GM12875 (cell line): Measurements from ENCODE around the gene TRMT11.

Experiments
- H3K4me3 ChIP-seq: one replicate; pipeline ENCODE4 v1.5.1; 2011; ENCODE audit warnings: low read depth, low read length, control low read depth
- TF ChIP-seq, protein P1 (sequence below): IDR thresholded peaks from 2 replicates; pipeline ENCODE4 v1.5.1; 2011; ENCODE audit warnings: low read depth, mild to moderate bottlenecking, control low read depth, inconsistent platforms, low read length, moderate library complexity, borderline replicate concordance; ENCODE audit not compliant: insufficient read depth

TRMT11 gene

DNA sequence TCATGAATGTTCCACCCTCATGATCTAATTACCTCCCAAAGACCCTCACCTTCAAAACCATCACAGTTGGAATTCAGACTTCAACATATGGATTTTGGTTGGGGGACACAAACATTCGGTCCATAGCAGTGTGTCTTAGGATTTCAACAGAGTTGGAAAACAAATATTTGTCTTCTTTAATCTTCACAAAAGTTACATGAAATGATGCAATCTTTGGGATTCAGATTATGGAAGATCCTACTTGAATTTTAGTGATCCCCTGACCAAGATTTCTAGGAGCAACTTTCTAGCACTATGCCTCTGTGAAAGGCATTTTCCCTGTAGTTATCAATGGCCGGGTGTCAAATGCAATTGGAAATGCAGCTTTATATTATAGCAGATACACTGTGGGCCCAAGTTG lies 86.5 kb downstream of the TRMT11 start:
- TF ChIP-seq, protein P1, sequence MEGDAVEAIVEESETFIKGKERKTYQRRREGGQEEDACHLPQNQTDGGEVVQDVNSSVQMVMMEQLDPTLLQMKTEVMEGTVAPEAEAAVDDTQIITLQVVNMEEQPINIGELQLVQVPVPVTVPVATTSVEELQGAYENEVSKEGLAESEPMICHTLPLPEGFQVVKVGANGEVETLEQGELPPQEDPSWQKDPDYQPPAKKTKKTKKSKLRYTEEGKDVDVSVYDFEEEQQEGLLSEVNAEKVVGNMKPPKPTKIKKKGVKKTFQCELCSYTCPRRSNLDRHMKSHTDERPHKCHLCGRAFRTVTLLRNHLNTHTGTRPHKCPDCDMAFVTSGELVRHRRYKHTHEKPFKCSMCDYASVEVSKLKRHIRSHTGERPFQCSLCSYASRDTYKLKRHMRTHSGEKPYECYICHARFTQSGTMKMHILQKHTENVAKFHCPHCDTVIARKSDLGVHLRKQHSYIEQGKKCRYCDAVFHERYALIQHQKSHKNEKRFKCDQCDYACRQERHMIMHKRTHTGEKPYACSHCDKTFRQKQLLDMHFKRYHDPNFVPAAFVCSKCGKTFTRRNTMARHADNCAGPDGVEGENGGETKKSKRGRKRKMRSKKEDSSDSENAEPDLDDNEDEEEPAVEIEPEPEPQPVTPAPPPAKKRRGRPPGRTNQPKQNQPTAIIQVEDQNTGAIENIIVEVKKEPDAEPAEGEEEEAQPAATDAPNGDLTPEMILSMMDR: no peak
- no peak overlapping the region for H3K4me3 ChIP-seq

DNA sequence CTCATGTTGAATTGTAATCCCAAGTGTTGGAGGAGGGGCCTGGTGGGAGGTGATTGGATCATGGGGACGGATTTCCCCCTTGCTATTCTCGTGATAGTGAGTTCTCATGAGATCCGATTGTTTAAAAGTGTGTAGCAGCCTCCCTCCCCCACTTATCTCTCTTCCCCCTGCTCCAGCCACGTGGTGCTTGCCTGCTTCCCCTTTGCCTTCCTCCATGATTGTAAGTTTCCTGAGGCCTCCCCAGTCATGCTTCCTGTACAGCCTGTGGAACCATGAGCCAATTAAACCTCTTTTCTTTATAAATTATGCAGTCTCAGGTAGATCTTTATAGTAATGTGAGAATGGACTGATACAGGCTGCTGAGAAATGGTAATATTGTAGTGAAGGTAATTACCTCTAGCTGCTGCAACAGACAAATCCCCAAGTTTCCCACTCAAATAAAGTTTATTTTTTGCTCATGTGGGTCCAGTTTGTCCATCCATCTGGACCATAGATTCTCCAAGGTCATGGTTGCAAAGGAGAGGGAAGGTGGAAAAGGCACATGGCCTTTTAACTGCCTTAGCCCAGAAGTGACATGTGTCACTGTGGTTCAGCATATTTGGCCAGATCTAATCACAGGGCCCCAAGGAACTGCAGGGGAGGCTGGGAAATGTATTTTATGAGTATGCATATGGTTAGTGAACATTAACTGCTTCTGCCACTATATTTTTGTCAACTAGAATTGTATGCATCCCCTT lies 89.2 kb downstream of the TRMT11 start:
- H3K4me3 ChIP-seq: no peak overlapping the region
- TF ChIP-seq, protein P1: no peak

DNA sequence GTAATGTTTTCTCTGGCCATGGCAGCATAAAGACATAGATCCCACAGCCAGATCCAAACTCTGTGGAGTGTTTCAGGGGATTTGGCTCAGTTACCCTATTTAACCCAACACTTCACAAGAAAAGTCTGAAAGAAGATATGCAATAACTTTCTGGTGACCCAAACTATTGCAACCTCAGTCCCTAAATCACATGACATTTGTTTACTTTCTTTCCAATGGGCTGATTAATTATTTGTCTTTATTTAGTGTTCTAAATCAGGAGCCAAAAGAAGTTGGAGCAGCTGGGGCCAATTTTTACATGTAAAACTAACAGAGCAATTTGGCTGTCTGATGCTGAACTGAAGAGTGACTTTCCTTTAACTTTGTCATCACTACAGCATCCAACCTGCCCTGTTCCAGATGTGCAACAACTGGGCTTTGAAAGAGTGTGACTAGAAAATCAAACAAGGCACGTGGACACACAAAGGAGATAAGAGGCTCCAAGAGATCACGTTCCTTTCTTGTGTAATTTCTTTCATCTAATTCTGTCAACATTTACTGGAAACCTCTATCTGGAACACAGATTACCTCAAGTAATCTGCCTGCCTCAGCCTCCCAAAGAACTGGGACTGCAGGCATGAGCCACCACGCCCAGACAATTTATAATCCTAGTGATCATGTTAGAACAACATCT lies 90.8 kb downstream of the TRMT11 start:
- H3K4me3 ChIP-seq: no peak overlapping the region
- TF ChIP-seq, protein P1: no peak

DNA sequence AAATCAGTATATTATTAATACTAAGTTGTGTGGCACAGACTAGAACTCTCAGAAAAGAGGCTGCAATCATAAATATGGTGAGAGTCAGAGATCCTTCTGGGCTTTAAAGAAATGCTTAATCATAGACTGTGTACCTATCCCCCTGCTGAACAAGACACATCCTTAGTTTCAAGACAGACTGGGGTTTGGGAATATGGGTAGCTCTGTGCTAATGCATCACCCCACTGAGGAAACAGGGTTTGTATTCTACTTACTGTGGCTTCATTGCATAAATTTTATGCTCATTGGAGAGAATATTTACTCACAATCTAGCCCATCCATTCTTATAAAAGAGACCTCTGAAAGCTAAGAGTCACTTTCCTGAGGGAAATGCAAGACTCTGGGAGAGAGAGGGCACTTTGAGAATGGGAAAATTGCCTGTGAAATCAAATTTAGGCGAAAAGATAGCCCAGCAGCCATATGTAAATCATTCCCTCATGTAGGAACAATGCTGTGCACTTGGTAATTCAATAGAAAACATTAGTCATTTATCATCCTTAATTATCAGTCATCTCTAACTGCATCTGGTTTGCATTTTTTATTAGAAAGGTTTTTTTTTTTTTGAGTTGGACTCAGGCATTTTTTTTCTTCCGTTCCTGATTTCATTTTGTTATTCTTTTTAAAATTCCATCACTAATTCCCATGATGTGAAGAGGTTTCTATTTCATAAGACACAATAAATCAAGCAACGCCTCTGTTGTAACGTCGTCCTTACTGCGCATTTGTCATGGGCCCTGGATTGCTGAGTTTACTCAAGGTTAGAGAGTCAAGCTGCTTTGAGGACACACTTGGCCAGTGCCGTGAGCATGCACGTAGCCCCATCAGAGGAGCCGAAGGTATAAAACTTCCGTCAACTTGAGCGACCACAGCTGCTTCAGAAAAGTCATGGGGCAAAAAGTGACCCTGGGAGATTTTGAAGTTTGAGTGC lies 91.8 kb downstream of the TRMT11 start:
- H3K4me3 ChIP-seq: no peak overlapping the region
- TF ChIP-seq, protein P1: no peak

DNA sequence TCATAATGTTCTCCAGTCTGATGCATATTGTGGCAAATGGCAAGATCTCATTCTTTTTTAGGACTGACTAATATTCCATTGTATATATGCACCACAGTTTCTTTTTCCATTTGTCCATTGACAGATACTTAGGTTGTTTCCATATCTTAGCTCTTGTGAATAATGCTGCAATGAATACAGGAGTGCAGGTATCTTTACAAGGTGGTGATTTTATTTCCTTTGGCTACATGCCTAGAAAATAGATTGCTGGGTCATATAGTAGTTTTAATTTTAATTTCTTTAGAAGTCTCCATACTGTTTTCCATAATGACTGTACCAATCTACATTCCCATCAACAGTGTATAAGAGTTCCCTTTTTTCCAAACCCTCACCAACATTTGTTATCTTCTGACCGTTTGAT lies 97.5 kb downstream of the TRMT11 start:
- TF ChIP-seq, protein P1: no peak
- H3K4me3 ChIP-seq: no peak overlapping the region

DNA sequence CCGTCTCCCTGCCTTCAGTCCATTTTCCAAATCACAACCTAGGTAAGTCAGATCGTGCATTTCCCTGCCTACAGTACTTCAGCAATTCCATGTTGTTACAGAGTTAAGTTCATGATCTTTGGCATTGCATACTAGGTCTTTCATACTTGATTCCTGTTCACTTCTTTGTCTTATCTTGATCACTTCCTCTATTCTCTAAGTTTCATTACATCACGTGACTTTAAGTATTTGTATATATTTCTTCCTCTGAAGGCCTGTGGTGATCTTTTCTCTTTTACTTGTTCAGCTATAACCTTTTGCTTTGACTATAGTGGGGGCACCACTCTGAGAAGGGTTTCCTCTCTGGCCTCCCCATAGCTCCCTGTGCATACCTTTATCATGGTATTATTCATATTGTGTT lies 100.2 kb downstream of the TRMT11 start:
- no peak overlapping the region for H3K4me3 ChIP-seq
- TF ChIP-seq, protein P1: no peak
